SK-N-SH (cell line): ENCODE measurements around the gene ADAMTS16.

Experiments used
- EP300 ChIP-seq, 2 experiments: IDR thresholded peaks; 2 replicates each; pipeline versions ENCODE4 v1.4.0 to v1.6.1; 2012; ENCODE audit warnings: borderline replicate concordance in 1 of 2, low read depth in 1 of 2, low read length in 1 of 2
- FOXJ3 ChIP-seq: sonication (generic); formaldehyde crosslinking; IDR thresholded peaks from 2 replicates; pipeline ENCODE4 v1.5.1; 2020; ENCODE audit warnings: mild to moderate bottlenecking, missing genetic modification reagents
- GATA2 ChIP-seq: sonication (generic); formaldehyde crosslinking; IDR thresholded peaks from 2 replicates; pipeline ENCODE4 v1.5.0; 2020; ENCODE audit warnings: mild to moderate bottlenecking, missing genetic modification reagents
- JUND ChIP-seq: IDR thresholded peaks from 2 replicates; pipeline ENCODE4 v1.4.0; 2012
- MEF2A ChIP-seq: IDR thresholded peaks from 2 replicates; pipeline ENCODE4 v1.4.0; 2012; ENCODE audit warnings: low read depth, borderline replicate concordance
- POLR2AphosphoS5 ChIP-seq: IDR thresholded peaks from 2 replicates; pipeline ENCODE4 v1.6.1; 2012; ENCODE audit warnings: low read depth, low read length
- RAD21 ChIP-seq: IDR thresholded peaks from 2 replicates; pipeline ENCODE4 v1.6.1; 2012; ENCODE audit warnings: mild to moderate bottlenecking, low read length
- RFX5 ChIP-seq: IDR thresholded peaks from 2 replicates; pipeline ENCODE4 v1.6.1; 2012; ENCODE audit warnings: mild to moderate bottlenecking, improper control_type of control experiment, low read length
- TAF1 ChIP-seq: IDR thresholded peaks from 2 replicates; pipeline ENCODE4 v1.6.1; 2012; ENCODE audit warnings: low read depth, mild to moderate bottlenecking, low read length, moderate library complexity, borderline replicate concordance
- TCF12 ChIP-seq: IDR thresholded peaks from 2 replicates; pipeline ENCODE4 v1.4.0; 2012
- TF ChIP-seq, protein P1 (sequence below): fragments of 200-600 bp; sonication (generic); IDR thresholded peaks from 2 replicates; pipeline ENCODE4 v1.6.1; 2017; ENCODE audit warnings: antibody characterized with exemption, mild to moderate bottlenecking, moderate library complexity
- TF ChIP-seq, protein P2 (sequence below): IDR thresholded peaks from 2 replicates; pipeline ENCODE4 v1.4.0; 2012; ENCODE audit warnings: low read depth, borderline replicate concordance
- TF ChIP-seq, protein P3 (sequence below): IDR thresholded peaks from 2 replicates; pipeline ENCODE4 v1.6.1; 2012; ENCODE audit warnings: mild to moderate bottlenecking, low read depth, low read length, moderate library complexity

DNA sequence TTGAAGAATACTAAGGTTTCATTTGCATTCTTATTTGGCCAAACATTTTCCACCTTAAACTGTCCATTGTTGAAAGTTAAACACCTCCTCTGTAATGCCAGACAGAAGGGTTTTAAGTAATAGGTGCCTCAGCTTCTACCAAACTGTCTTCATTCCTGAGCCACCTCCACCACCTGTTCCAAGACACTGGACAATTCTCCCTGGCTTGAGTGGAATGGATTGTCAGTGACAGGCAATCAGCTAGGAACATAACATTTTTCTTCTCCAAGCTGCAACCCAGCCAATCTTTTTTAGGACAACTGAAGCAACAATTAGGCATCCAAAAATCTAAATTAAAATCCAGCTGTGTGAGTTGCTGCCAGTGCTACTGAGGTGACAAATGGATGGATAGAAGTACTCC is 208.4 kb downstream of the ADAMTS16 start:
- no peak for TF ChIP-seq FOXJ3 (CRISPR knock-in tag)
- TF ChIP-seq, protein P1, sequence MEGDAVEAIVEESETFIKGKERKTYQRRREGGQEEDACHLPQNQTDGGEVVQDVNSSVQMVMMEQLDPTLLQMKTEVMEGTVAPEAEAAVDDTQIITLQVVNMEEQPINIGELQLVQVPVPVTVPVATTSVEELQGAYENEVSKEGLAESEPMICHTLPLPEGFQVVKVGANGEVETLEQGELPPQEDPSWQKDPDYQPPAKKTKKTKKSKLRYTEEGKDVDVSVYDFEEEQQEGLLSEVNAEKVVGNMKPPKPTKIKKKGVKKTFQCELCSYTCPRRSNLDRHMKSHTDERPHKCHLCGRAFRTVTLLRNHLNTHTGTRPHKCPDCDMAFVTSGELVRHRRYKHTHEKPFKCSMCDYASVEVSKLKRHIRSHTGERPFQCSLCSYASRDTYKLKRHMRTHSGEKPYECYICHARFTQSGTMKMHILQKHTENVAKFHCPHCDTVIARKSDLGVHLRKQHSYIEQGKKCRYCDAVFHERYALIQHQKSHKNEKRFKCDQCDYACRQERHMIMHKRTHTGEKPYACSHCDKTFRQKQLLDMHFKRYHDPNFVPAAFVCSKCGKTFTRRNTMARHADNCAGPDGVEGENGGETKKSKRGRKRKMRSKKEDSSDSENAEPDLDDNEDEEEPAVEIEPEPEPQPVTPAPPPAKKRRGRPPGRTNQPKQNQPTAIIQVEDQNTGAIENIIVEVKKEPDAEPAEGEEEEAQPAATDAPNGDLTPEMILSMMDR, result no peak
- no peak for TF ChIP-seq MEF2A
- no peak for TF ChIP-seq JUND
- TF ChIP-seq TAF1, result no peak
- TF ChIP-seq RAD21, result no peak
- TF ChIP-seq, protein P2, sequence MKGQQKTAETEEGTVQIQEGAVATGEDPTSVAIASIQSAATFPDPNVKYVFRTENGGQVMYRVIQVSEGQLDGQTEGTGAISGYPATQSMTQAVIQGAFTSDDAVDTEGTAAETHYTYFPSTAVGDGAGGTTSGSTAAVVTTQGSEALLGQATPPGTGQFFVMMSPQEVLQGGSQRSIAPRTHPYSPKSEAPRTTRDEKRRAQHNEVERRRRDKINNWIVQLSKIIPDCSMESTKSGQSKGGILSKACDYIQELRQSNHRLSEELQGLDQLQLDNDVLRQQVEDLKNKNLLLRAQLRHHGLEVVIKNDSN, result no peak
- no peak for TF ChIP-seq GATA2 (CRISPR knock-in tag)
- TF ChIP-seq POLR2AphosphoS5, result no peak
- no peak for TF ChIP-seq TCF12
- TF ChIP-seq, protein P3, sequence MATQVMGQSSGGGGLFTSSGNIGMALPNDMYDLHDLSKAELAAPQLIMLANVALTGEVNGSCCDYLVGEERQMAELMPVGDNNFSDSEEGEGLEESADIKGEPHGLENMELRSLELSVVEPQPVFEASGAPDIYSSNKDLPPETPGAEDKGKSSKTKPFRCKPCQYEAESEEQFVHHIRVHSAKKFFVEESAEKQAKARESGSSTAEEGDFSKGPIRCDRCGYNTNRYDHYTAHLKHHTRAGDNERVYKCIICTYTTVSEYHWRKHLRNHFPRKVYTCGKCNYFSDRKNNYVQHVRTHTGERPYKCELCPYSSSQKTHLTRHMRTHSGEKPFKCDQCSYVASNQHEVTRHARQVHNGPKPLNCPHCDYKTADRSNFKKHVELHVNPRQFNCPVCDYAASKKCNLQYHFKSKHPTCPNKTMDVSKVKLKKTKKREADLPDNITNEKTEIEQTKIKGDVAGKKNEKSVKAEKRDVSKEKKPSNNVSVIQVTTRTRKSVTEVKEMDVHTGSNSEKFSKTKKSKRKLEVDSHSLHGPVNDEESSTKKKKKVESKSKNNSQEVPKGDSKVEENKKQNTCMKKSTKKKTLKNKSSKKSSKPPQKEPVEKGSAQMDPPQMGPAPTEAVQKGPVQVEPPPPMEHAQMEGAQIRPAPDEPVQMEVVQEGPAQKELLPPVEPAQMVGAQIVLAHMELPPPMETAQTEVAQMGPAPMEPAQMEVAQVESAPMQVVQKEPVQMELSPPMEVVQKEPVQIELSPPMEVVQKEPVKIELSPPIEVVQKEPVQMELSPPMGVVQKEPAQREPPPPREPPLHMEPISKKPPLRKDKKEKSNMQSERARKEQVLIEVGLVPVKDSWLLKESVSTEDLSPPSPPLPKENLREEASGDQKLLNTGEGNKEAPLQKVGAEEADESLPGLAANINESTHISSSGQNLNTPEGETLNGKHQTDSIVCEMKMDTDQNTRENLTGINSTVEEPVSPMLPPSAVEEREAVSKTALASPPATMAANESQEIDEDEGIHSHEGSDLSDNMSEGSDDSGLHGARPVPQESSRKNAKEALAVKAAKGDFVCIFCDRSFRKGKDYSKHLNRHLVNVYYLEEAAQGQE, result no peak
- TF ChIP-seq RFX5, result no peak
- no peak for TF ChIP-seq EP300 (IDR thresholded peaks at IDR 0.05; ENCODE audit: borderline replicate concordance in 1 of 2, low read depth in 1 of 2, low read length in 1 of 2)
